Keratinocyte (primary cell): Measurements from ENCODE around the gene SNX12. TPM values are rescaled to one million over a fixed set of nuclear protein-coding genes. Genes with fewer than 3 reads are reported as not detected.

Experiments
- DNase-seq: peaks from one replicate; pipeline ENCODE4 v3.0.0-alpha.2; 2011; ENCODE audit warnings: low read depth, missing footprints, low spot score
- FAIRE-seq: peaks from 2 replicates; lab custom pipeline; 2011; peaks lifted over from hg19 to GRCh38; lab: Jason Lieb, UNC
- H2AFZ ChIP-seq: 2 replicates; pipeline ENCODE4 v1.6.0; 2012; ENCODE audit warnings: low read length, control low read depth, inconsistent platforms; ENCODE audit not compliant: control insufficient read depth
- H3K27ac ChIP-seq: 2 replicates; pipeline ENCODE4 v1.5.1; 2011; ENCODE audit warnings: low read length; ENCODE audit not compliant: control insufficient read depth, insufficient read depth
- H3K27me3 ChIP-seq: 3 replicates; pipeline ENCODE4 v1.6.0; 2011; ENCODE audit warnings: low read length; ENCODE audit not compliant: control insufficient read depth, insufficient read depth; ENCODE audit errors: extremely low read depth
- H3K36me3 ChIP-seq, 2 experiments: 2 replicates in 1 of 2; 3 replicates in 1 of 2; pipeline ENCODE4 v1.5.1; 2011; ENCODE audit warnings: low read length in 2 of 2, mild to moderate bottlenecking in 1 of 2; ENCODE audit not compliant: control insufficient read depth in 2 of 2, insufficient read depth in 2 of 2; ENCODE audit errors: extremely low read depth in 1 of 2
- H3K4me1 ChIP-seq: 3 replicates; pipeline ENCODE4 v1.5.1; 2011; ENCODE audit warnings: low read length; ENCODE audit not compliant: control insufficient read depth, insufficient read depth; ENCODE audit errors: extremely low read depth
- H3K4me2 ChIP-seq: 3 replicates; pipeline ENCODE4 v1.6.0; 2011; ENCODE audit warnings: low read depth, low read length; ENCODE audit not compliant: control insufficient read depth, insufficient read depth; ENCODE audit errors: extremely low read depth
- H3K4me3 ChIP-seq, 3 experiments: fragments of 200-600 bp in 1 of 3; sonication (generic) in 1 of 3; 2 replicates in 2 of 3; 3 replicates in 1 of 3; pipeline ENCODE4 v1.5.1; 2011 to 2016; ENCODE audit warnings: low read length in 3 of 3, mild to moderate bottlenecking in 3 of 3, control low read depth in 2 of 3, inconsistent platforms in 1 of 3, low read depth in 1 of 3, mixed read lengths in 1 of 3, mixed run types in 1 of 3, moderate library complexity in 1 of 3; ENCODE audit not compliant: control insufficient read depth in 2 of 3, insufficient read depth in 2 of 3; ENCODE audit errors: extremely low read depth in 1 of 3
- H3K79me2 ChIP-seq: 2 replicates; pipeline ENCODE4 v1.6.0; 2012; ENCODE audit warnings: low read length; ENCODE audit not compliant: control insufficient read depth, insufficient read depth
- H3K9ac ChIP-seq: 3 replicates; pipeline ENCODE4 v1.6.0; 2011; ENCODE audit warnings: low read length; ENCODE audit not compliant: control insufficient read depth, insufficient read depth; ENCODE audit errors: extremely low read depth
- H3K9me1 ChIP-seq: 3 replicates; pipeline ENCODE4 v1.6.0; 2011; ENCODE audit warnings: low read length; ENCODE audit not compliant: control insufficient read depth, insufficient read depth; ENCODE audit errors: extremely low read depth
- H3K9me3 ChIP-seq: 2 replicates; pipeline ENCODE4 v1.5.1; 2012; ENCODE audit warnings: low read depth, low read length; ENCODE audit not compliant: control insufficient read depth
- H4K20me1 ChIP-seq: 3 replicates; pipeline ENCODE4 v1.6.0; 2011; ENCODE audit warnings: low read length; ENCODE audit not compliant: control insufficient read depth, insufficient read depth; ENCODE audit errors: extremely low read depth
- EZH2 ChIP-seq: IDR thresholded peaks from one replicate; pipeline ENCODE4 v1.6.1; 2012; ENCODE audit warnings: inconsistent platforms, mild to moderate bottlenecking, low read length, moderate library complexity
- dilution Hi-C: fragments of 300-500 bp; cut with MboI; formaldehyde crosslinking; loops from one replicate; pipeline ENCODE4 v1.7.0; 2020; ENCODE audit warnings: low sequenced_read_pairs; ENCODE audit not compliant: extremely low pct_ligation_motif_present
- polyA plus RNA-seq, 5 experiments: library from polyadenylated mRNA; depleted of rRNA in 3 of 5; stranded (reverse) in 3 of 5; stranded (forward) in 1 of 5; unstranded in 1 of 5; fragments of >200 nt; gene quantifications; 1 replicate in 1 of 5; 2 replicates in 3 of 5; 3 replicates in 1 of 5; pipeline versions ENCODE4 v1.2.1 to v1.2.3, GENCODE V29; 2011 to 2012; ENCODE audit warnings: missing spikeins in 2 of 5, low read depth in 1 of 5, low replicate concordance in 1 of 5
- TF ChIP-seq, protein P1 (sequence below), 3 experiments: IDR thresholded peaks in 1 of 3; conservative IDR thresholded peaks in 1 of 3; optimal IDR thresholded peaks in 1 of 3; 2 replicates in 2 of 3; 3 replicates in 1 of 3; pipeline versions ENCODE3 to v1.5.1; 2011; ENCODE audit warnings: low read length in 3 of 3, mild to moderate bottlenecking in 3 of 3, moderate library complexity in 2 of 3, control low read depth in 1 of 3, inconsistent platforms in 1 of 3; ENCODE audit not compliant: insufficient read depth in 2 of 3; ENCODE audit errors: extremely low read depth in 1 of 3

The SNX12 gene
- polyA plus RNA-seq, 1 donor (not counting 4 experiments of a cell fraction or from before 2014, with no cell fraction given) = 94.0 TPM

DNA sequence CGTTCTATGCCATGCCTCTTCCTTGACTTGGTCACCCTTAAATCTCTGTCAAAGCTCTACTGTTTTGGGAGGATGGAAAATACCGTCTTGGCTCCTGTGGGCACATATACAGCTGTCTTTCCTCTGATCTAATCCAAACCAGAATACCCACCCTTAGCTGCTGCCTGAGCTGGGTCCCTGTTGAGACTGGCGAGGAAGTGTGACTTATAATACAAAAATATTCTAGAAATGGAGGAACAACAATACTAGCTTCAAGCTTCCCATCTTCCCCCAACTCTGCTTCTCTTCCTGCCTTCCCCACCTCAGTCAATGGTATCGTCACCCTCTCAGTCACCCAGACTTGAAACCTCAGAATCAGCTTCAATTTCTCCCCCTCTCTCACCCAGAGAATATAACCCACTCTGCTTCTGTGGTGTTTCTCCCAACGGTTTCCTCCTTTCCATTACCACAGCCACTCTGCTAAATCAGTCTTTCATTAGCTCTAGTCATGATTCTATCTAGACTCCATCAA, 43.8 kb upstream of the SNX12 start:
- DNase-seq (no peak), FAIRE-seq (no peak)
- no peak overlapping the region for H3K9ac ChIP-seq
- H4K20me1 ChIP-seq = no peaks in the 10 kb centered on the region
- H3K9me3 ChIP-seq = no peaks in the 10 kb centered on the region
- no peaks in the 10 kb centered on the region for H3K36me3 ChIP-seq
- TF ChIP-seq, protein P1, sequence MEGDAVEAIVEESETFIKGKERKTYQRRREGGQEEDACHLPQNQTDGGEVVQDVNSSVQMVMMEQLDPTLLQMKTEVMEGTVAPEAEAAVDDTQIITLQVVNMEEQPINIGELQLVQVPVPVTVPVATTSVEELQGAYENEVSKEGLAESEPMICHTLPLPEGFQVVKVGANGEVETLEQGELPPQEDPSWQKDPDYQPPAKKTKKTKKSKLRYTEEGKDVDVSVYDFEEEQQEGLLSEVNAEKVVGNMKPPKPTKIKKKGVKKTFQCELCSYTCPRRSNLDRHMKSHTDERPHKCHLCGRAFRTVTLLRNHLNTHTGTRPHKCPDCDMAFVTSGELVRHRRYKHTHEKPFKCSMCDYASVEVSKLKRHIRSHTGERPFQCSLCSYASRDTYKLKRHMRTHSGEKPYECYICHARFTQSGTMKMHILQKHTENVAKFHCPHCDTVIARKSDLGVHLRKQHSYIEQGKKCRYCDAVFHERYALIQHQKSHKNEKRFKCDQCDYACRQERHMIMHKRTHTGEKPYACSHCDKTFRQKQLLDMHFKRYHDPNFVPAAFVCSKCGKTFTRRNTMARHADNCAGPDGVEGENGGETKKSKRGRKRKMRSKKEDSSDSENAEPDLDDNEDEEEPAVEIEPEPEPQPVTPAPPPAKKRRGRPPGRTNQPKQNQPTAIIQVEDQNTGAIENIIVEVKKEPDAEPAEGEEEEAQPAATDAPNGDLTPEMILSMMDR (optimal IDR thresholded peaks at IDR 0.05 in 1 of 3, IDR thresholded peaks at IDR 0.05 in 1 of 3, conservative IDR thresholded peaks at IDR 0.05 in 1 of 3; ENCODE audit: extremely low read depth in 1 of 3, insufficient read depth in 2 of 3, low read length in 3 of 3) = no peak
- no peak for TF ChIP-seq EZH2
- H3K27me3 ChIP-seq = no peaks in the 10 kb centered on the region
- no peak overlapping the region for H3K4me3 ChIP-seq
- H3K4me2 ChIP-seq = no peak overlapping the region
- no peaks in the 10 kb centered on the region for H3K79me2 ChIP-seq
- dilution Hi-C loops = no loop called here
- no peaks in the 10 kb centered on the region for H3K9me1 ChIP-seq
- no peaks in the 10 kb centered on the region for H3K4me1 ChIP-seq
- no peak overlapping the region for H3K27ac ChIP-seq
- no peak overlapping the region for H2AFZ ChIP-seq

DNA sequence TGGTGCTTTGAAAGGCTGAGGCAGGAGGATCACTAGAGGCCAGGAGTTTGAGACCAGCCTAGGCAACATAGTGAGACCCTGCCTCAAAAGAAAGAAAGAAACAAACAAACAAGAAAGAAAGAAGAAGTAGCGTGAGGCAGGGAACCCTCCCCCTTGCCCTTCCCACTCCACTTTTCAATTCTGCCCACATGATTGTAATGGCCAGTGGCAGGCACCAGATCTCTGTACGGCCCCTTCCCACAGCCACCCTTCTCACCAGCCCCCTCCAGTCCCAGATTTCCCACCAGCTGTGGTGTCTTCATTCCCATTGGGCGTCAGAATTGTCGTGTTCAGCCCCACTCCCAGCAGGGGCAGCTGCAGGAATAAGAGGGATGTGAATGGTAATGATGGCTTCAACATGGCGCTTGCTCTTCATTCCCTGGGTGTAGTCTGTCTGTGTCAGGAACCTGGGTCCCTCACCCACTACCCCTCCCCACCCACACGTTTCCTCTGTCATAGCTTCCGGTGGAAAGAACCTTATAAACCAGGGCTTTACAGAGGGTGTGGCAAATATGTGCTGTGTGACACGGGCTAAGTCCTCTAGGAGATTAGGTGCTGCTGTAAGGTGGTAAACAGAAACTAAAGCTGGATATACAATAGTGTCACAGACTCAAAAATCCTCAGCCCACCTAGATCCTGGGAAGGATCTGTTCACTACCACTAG, 43.2 kb upstream of the SNX12 start, which contains the start of gene IL2RG:
IL2RG (minus strand) TSS at position 437 of the 703 bp plus-strand sequence; CDS start at position 399, 38 bp downstream.
- no peaks in the 10 kb centered on the region for H3K79me2 ChIP-seq
- no peak within 1 kb of the TSS for H2AFZ ChIP-seq
- TF ChIP-seq, protein P1 (optimal IDR thresholded peaks at IDR 0.05 in 1 of 3, IDR thresholded peaks at IDR 0.05 in 1 of 3, conservative IDR thresholded peaks at IDR 0.05 in 1 of 3; ENCODE audit: extremely low read depth in 1 of 3, insufficient read depth in 2 of 3, low read length in 3 of 3) = no peak
- no peak for TF ChIP-seq EZH2
- no peaks in the 10 kb centered on the region for H3K9me1 ChIP-seq
- H3K9me3 ChIP-seq = no peaks in the 10 kb centered on the region
- DNase-seq = no peak
- FAIRE-seq = no peak
- H3K27me3 ChIP-seq = no peaks in the 10 kb centered on the region
- no peak within 1 kb of the TSS for H3K4me2 ChIP-seq
- H3K9ac ChIP-seq = no peak within 1 kb of the TSS
- no peaks in the 10 kb centered on the region for H3K36me3 ChIP-seq
- no peak within 1 kb of the TSS for H3K4me3 ChIP-seq
- H4K20me1 ChIP-seq = no peaks in the 10 kb centered on the region
- dilution Hi-C loops = no loop called here
- no peak within 1 kb of the TSS for H3K27ac ChIP-seq
- no peaks in the 10 kb centered on the region for H3K4me1 ChIP-seq
